Hepatocyte (in vitro differentiated cells): ENCODE results near the gene RIMKLA. TPM values are rescaled to one million over a fixed set of nuclear protein-coding genes. Genes with fewer than 3 reads are reported as not detected.
A peak's percentile ranks its signal among the peaks of the same experiment; 100 is the strongest.

Experiments used
- DNase-seq: peaks from one replicate; pipeline ENCODE4 v3.0.0-alpha.2; 2016; ENCODE audit warnings: low spot score
- H2AFZ ChIP-seq: fragments of 200-600 bp; sonication (generic); 2 replicates; pipeline ENCODE4 v1.6.0; 2016; ENCODE audit warnings: antibody characterized with exemption, mild to moderate bottlenecking
- H3K27ac ChIP-seq: fragments of 200-600 bp; sonication (generic); 2 replicates; pipeline ENCODE4 v1.5.1; 2016; ENCODE audit warnings: mild to moderate bottlenecking
- H3K27me3 ChIP-seq: fragments of 200-600 bp; sonication (generic); 2 replicates; pipeline ENCODE4 v1.6.1; 2016
- H3K36me3 ChIP-seq: fragments of 200-600 bp; sonication (generic); replicated peaks from 2 replicates; pipeline ENCODE4 v1.5.1; 2016; ENCODE audit warnings: low read depth; ENCODE audit not compliant: insufficient read depth
- H3K4me1 ChIP-seq: fragments of 200-600 bp; sonication (generic); 2 replicates; pipeline ENCODE4 v1.5.1; 2016; ENCODE audit warnings: mild to moderate bottlenecking, moderate library complexity; ENCODE audit not compliant: insufficient read depth
- H3K4me2 ChIP-seq: fragments of 200-600 bp; sonication (generic); 2 replicates; pipeline ENCODE4 v1.6.0; 2016
- H3K4me3 ChIP-seq: fragments of 200-600 bp; sonication (generic); 2 replicates; pipeline ENCODE4 v1.5.1; 2016; ENCODE audit warnings: mild to moderate bottlenecking
- H3K79me2 ChIP-seq: fragments of 200-600 bp; sonication (generic); 2 replicates; pipeline ENCODE4 v1.6.0; 2017; ENCODE audit warnings: mild to moderate bottlenecking
- H3K9me2 ChIP-seq: fragments of 200-600 bp; sonication (generic); replicated peaks from 2 replicates; pipeline ENCODE4 v1.6.0; 2017; ENCODE audit warnings: mild to moderate bottlenecking; ENCODE audit not compliant: insufficient read depth
- H3K9me3 ChIP-seq: fragments of 200-600 bp; sonication (generic); 2 replicates; pipeline ENCODE4 v1.5.1; 2016; ENCODE audit warnings: low read depth, mild to moderate bottlenecking
- H4K20me1 ChIP-seq: fragments of 200-600 bp; sonication (generic); 2 replicates; pipeline ENCODE4 v1.6.0; 2016; ENCODE audit warnings: mild to moderate bottlenecking; ENCODE audit not compliant: insufficient read depth, poor library complexity, severe bottlenecking
- EZH2 ChIP-seq: fragments of 200-600 bp; sonication (generic); IDR thresholded peaks from 2 replicates; pipeline ENCODE4 v1.6.1; 2016; ENCODE audit warnings: antibody characterized with exemption, mild to moderate bottlenecking, borderline replicate concordance
- EZH2phosphoT487 ChIP-seq: fragments of 200-600 bp; sonication (generic); IDR thresholded peaks from one replicate; pipeline ENCODE4 v1.6.1; 2018; ENCODE audit warnings: antibody characterized with exemption, mild to moderate bottlenecking, low read depth, moderate library complexity; ENCODE audit not compliant: unreplicated experiment, severe bottlenecking
- WGBS: methylation state at CpG from one replicate; pipeline ENCODE4 v1.1.6; 2016; ENCODE audit warnings: low lambda C conversion rate; ENCODE audit errors: missing lambda C conversion rate; 5-methylcytosine and 5-hydroxymethylcytosine counted together
- polyA plus RNA-seq: library from polyadenylated mRNA; unstranded; fragments of >200 nt; fragmentation: Nextera tagmentation; extraction: Ambion mirVana; gene quantifications from 2 replicates; pipeline ENCODE4 v1.2.1, GENCODE V29; 2016
- total RNA-seq: library from RNA; depleted of rRNA; stranded (reverse); fragments of >200 nt; gene quantifications from 2 replicates; pipeline ENCODE4 v1.2.3, GENCODE V29; 2014
- TF ChIP-seq, protein P1 (sequence below): fragments of 200-600 bp; sonication (generic); IDR thresholded peaks from 2 replicates; pipeline ENCODE4 v1.5.1; 2016; ENCODE audit warnings: antibody characterized with exemption, mild to moderate bottlenecking; ENCODE audit not compliant: poor library complexity

RIMKLA gene
- total and polyA plus RNA-seq, 2 experiments from 2014 or later, result 0.66 to 1.1 TPM

DNA sequence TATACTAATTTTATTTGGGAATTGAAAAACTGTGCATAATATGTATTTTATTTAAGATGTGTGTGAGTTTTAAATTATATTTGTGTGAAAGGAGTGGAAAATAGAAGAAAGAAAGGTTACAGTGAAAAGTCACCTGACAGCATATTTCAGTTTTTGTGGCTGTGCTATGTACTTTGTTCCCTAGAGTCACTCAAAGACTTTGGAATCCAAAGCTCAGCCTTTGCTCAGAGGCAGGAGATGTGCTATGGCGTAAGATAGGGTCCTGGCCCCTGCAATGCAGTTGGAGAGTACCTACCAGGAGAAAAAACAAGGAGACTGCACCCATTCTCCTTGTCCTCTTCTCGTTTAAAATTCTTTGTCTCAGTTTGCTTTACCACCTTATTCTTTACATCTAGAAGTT lies 85.4 kb downstream of the RIMKLA start:
- Histone ChIP-seq H2AFZ (no peak overlapping the region), H3K9me2 (no peaks in the 10 kb centered on the region), H3K27me3 (no peaks in the 10 kb centered on the region), H3K79me2 (no peaks in the 10 kb centered on the region), H4K20me1 (no peaks in the 10 kb centered on the region), H3K9me3 (no peaks in the 10 kb centered on the region), H3K4me3 (no peak overlapping the region), H3K4me2 (peak overlapping the region; percentile 30), H3K36me3 (no peaks in the 10 kb centered on the region), H3K27ac (peak overlapping the region; percentile 73), H3K4me1 (peaks cover 18% of the 10 kb centered on the region)
- TF ChIP-seq EZH2, result no peak
- DNase-seq, result peak; percentile 44
- 75% methylated on average over 2 of the region's 2 CpGs for WGBS

DNA sequence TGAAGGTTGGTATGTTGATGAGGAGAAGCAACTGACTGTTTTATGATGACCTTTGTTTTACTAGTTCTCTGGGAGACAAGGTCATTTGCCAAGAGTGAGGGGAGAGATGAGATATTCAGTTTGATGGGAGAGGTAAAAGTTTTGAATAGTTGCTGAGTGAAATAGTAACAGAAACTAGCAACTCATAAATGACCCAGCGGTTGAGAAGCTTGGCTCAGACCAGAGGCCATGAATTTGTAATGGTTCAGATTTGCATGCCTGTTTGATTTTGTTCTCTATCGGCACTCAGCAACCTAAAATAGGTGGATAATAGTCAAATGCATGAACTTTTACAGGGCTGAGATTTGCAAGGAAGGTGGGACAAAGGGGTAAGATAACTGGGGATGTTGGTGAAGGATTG lies 89.1 kb downstream of the RIMKLA start:
- Histone ChIP-seq H3K36me3 (no peaks in the 10 kb centered on the region), H3K4me2 (no peak overlapping the region), H4K20me1 (no peaks in the 10 kb centered on the region), H3K9me3 (no peaks in the 10 kb centered on the region), H2AFZ (no peak overlapping the region), H3K4me3 (no peak overlapping the region), H3K4me1 (peaks cover 4% of the 10 kb centered on the region), H3K27ac (no peak overlapping the region), H3K79me2 (no peaks in the 10 kb centered on the region), H3K9me2 (no peaks in the 10 kb centered on the region), H3K27me3 (no peaks in the 10 kb centered on the region)
- no peak for TF ChIP-seq EZH2phosphoT487
- TF ChIP-seq, protein P1, sequence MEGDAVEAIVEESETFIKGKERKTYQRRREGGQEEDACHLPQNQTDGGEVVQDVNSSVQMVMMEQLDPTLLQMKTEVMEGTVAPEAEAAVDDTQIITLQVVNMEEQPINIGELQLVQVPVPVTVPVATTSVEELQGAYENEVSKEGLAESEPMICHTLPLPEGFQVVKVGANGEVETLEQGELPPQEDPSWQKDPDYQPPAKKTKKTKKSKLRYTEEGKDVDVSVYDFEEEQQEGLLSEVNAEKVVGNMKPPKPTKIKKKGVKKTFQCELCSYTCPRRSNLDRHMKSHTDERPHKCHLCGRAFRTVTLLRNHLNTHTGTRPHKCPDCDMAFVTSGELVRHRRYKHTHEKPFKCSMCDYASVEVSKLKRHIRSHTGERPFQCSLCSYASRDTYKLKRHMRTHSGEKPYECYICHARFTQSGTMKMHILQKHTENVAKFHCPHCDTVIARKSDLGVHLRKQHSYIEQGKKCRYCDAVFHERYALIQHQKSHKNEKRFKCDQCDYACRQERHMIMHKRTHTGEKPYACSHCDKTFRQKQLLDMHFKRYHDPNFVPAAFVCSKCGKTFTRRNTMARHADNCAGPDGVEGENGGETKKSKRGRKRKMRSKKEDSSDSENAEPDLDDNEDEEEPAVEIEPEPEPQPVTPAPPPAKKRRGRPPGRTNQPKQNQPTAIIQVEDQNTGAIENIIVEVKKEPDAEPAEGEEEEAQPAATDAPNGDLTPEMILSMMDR, result no peak
- TF ChIP-seq EZH2, result no peak
- DNase-seq, result no peak
- WGBS, result 95% methylated on average over 2 of the region's 2 CpGs

Other genes with a start within 250 kb of the RIMKLA start
- 6.5 TPM in 1 of 2 replicates, not detected in the other for gene GUCA2B, start 227.4 kb upstream of the RIMKLA start, total RNA-seq
- 0.71 and 1.9 TPM in 2 replicates for gene GUCA2B, start 227.4 kb upstream of the RIMKLA start, polyA plus RNA-seq
- gene GUCA2A, start 216.0 kb upstream of the RIMKLA start, total RNA-seq, result 6.5 and 13.5 TPM in 2 replicates
- 8.7 and 11.0 TPM in 2 replicates for gene GUCA2A, start 216.0 kb upstream of the RIMKLA start, polyA plus RNA-seq
- gene FOXJ3, start 45.6 kb upstream of the RIMKLA start, total RNA-seq, result 39.0 and 47.9 TPM in 2 replicates
- 17.6 and 19.0 TPM in 2 replicates for gene FOXJ3, start 45.6 kb upstream of the RIMKLA start, polyA plus RNA-seq
- 0.12 and 0.57 TPM in 2 replicates for gene ZMYND12, start 75.2 kb downstream of the RIMKLA start, total RNA-seq
- 0.74 and 0.87 TPM in 2 replicates for gene ZMYND12, start 75.2 kb downstream of the RIMKLA start, polyA plus RNA-seq
- gene PPCS, start 75.8 kb downstream of the RIMKLA start, total RNA-seq, result 79.0 and 86.3 TPM in 2 replicates
- gene PPCS, start 75.8 kb downstream of the RIMKLA start, polyA plus RNA-seq, result 90.1 and 98.6 TPM in 2 replicates
- gene CCDC30, start 82.5 kb downstream of the RIMKLA start, total RNA-seq, result 1.8 and 12.9 TPM in 2 replicates
- gene CCDC30, start 82.5 kb downstream of the RIMKLA start, polyA plus RNA-seq, result 1.9 and 2.6 TPM in 2 replicates